NOMO-1 treated with dmso at 0.1 percent for 144 hours (cell line): ENCODE data around the gene CSF2RB.
A peak's percentile ranks its signal among the peaks of the same experiment; 100 is the strongest.

Experiments used
- DNase-seq: peaks from one replicate; lab custom pipeline; 2025; ENCODE audit not compliant: unreplicated experiment; lab: John Stamatoyannopoulos, UW

Gene CSF2RB

GRCh38 chr22:36918586-36919284 is 5.3 kb downstream of the CSF2RB start:
- no peak for DNase-seq

GRCh38 chr22:36921309-36922104 is 8.1 kb downstream of the CSF2RB start:
- DNase-seq, result peak; percentile 34

GRCh38 chr22:36922105-36922608 is 8.7 kb downstream of the CSF2RB start:
- no peak for DNase-seq

- DNase-seq, result no peak
Observed at GRCh38 chr22:36922711-36923110, 9.3 kb downstream of the CSF2RB start.

GRCh38 chr22:36923131-36923788 is 9.8 kb downstream of the CSF2RB start:
- DNase-seq, result no peak

- no peak for DNase-seq
Observed at GRCh38 chr22:36924151-36924698, 10.8 kb downstream of the CSF2RB start.

GRCh38 chr22:36925388-36926290 is 12.2 kb downstream of the CSF2RB start:
- DNase-seq, result no peak

GRCh38 chr22:36926309-36926708 is 12.9 kb downstream of the CSF2RB start:
- no peak for DNase-seq

GRCh38 chr22:36926721-36927435 is 13.4 kb downstream of the CSF2RB start:
- no peak for DNase-seq

GRCh38 chr22:36927671-36928070 is 14.2 kb downstream of the CSF2RB start:
- DNase-seq, result no peak

GRCh38 chr22:36928196-36928595 is 14.8 kb downstream of the CSF2RB start:
- DNase-seq, result no peak

GRCh38 chr22:36928786-36929535 is 15.5 kb downstream of the CSF2RB start:
- DNase-seq, result no peak

GRCh38 chr22:36929621-36930020 is 16.2 kb downstream of the CSF2RB start:
- no peak for DNase-seq

- no peak for DNase-seq
Observed at GRCh38 chr22:36930041-36930935, 16.9 kb downstream of the CSF2RB start.

GRCh38 chr22:36931446-36931845 is 18.0 kb downstream of the CSF2RB start:
- DNase-seq, result no peak

- DNase-seq, result no peak
Observed at GRCh38 chr22:36933629-36934417, 20.4 kb downstream of the CSF2RB start.
